GM19351 (cell line): Measurements from ENCODE around the gene MORC2.

Experiments used
- ATAC-seq: cut with Tn5 transposase; IDR thresholded peaks from one replicate; pipeline ENCODE4 v1.9.1; 2021; ENCODE audit warnings: mild to moderate bottlenecking, moderate library complexity; ENCODE audit not compliant: unreplicated experiment

MORC2 gene

DNA sequence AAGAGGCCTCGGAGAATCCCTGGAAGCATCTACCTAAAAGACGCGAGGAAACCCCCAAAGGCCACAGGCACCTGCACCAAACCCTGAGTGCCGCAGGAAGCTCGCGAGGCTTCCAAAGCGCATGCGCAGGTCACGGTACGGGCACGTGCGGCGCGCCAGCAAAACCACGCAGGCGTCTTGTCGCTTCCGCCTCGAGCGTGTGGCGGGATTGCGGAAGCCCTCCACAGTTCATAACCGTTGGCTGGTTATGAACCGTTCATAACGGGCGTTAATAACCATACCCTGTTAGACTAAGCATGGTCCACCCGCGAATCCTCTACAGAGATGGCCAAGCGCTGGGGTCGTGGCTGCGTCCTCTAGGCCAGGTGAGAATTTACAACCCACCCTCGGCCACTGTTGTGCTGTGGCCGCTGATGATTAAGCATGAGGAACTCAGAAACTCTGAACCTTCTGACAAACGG lies 46.4 kb downstream of the MORC2 start:
- ATAC-seq, result no peak

DNA sequence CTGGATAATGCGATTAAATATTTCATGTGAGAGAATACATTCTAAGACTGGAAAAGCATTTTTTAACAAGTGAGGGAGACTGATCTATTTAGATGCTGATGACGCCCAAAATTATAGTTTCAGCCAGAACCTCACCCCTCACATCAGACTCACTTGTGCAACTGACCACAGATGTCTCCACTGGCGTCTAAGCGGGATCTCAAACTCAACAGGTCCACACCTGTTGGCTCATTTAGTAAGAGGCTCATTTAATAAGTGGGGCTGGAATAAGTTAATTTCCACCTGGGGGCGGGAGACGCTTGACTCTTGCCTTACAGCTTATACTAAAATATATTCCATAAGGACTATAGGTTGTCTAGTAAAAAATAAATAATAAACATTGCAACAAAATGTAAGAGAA lies 47.5 kb downstream of the MORC2 start:
- ATAC-seq, result no peak

DNA sequence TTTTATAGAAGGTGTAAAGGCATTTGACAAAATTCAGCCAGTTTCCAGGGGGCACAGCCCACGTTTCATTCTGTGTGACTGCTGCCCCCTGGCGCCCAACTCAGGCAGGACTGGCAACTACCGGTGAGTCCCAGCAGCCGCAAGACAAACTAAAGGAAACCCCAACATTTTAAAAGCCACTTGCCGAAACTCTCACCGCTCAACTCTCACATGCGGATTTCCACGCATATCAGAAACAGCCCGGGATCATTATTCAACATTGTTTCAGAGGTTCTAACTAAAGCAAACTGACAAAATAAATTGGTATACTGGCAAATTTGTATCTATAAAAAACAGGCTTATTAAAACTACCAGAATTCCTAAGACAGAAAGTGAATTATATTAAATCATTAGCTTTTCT lies 48.2 kb downstream of the MORC2 start:
- ATAC-seq, result no peak

DNA sequence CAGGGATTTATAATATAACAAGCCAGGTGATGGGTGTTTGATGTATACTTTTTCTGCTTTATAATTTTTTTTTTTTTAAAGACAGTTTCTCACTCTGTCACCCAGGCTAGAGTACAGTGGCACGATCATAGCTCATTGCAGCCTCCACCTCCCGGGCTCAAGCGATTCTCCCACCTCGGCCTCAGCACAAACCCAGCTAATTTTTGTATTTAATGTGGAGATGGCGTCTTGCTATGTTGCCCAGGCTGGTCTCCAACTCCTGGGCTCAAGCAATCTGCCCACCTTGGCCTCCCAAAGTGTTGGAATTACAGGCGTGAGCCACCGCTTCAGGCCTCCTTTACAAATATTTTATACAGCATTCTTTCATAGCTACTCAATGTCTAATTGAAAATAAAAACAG lies 48.6 kb downstream of the MORC2 start:
- ATAC-seq, result no peak

DNA sequence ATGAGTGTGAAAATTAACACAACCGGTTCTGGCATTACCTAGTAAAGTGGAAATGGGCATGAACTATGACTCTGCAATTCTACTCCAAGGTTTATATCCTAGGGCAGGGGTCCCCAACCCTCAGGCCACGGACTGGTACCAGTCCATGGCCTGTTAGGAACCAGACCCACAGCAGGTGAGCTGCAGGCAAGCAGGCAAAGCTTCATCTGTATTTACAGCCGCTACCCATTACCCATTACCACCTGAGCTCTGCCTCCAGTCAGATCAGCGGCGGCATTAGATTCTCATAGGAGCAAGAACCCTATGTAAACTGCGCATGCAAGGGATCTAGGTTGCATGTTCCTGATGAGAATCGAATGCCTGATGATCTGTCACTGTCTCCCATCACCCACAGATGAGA lies 49.8 kb downstream of the MORC2 start:
- ATAC-seq, result no peak

DNA sequence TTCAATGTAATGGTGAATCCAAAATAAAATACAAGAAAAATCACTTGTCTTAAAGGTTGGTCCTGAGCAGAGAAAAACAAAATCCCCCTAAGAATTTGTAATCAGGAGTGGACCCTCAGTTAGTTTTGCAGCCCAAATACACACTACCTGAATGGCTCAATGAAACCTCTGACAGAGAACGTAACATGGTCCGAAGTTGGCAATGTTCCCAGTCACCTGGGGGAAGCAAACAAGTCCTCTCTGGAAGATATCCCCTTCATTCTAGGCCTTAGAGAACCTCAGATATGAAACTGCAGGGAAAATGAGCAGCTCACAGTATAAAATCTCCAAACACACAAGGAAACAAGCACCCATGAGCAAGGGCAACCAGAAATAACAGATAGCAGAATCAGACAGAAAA lies 58.2 kb downstream of the MORC2 start:
- ATAC-seq, result no peak

DNA sequence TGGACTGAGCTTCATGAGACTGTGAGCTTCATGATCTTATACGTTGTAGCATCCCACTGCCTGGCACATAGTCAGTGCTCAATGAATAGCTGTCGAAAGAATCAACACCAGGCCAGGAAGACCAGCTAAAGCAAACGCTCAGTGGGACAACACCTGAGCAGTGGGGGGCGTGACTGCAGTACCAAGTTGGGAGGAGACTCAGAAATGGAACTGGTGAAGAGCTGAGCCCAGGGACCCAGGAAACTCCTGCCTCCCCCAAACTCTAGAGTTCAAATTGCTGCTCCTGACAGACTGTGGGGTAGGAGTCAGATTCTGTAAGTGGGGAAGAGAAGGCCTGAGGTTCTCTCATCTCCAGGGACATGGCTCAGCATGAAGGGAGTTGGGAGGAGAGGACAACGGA lies 59.3 kb downstream of the MORC2 start:
- no peak for ATAC-seq

DNA sequence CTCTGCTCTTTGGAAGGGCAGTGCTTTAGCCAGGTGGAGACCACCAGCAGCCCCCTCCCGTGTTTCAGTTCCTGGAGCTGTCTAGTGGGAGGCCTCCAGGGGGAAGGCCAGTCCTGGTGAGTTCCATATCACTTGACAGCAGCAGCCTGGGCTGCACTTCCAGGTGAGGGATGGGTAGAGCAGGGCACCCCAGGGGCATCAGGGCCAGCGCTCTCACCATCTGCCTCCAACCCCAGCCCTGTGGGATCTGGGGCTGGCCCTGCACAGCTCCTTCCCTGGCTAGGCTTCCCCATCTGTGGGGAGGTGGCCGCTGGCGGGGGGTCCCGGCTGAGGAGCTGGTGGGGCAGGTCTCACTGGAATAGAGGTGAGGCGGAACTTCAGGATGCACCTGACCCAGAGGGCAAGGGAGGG lies 60.5 kb downstream of the MORC2 start:
- ATAC-seq, result no peak

DNA sequence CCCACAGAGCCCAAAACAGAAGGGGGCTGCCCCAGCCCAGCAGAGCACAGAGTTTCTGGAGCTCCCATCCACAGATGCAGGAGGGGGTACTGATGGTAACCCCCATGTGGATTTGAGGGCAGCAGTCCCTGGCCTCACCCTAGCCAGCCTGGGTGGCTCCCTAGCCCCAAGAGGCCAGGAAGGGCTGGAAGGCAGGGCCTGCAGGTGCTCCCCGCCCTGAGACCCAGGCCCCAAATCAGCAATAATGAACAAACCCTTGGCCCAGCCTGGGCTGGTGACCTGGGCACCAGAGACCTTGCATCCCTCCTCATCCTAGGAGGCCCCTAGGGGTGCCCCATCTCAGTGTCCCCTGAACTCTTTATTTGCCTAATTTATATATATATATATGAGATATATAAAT lies 61.6 kb downstream of the MORC2 start:
- ATAC-seq, result no peak

DNA sequence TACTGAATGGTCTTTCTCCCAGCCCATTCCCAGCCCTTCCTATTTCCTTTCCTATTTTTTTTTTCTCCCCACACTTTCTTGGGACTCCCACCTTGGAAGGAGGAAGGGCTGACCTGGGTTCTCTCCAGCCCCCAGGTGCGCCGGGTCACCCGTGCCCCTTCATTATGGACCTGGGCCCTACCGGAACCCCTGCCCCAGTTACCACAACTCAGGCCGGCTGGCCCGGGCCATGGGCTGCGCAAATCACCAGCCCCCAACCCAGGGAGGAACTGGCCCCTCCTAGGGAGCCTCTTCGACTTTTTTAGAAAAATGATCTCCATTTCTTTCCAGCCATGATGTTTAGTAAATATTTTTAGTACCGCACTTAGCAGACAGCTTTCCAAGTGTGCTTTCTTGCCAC lies 62.2 kb downstream of the MORC2 start:
- no peak for ATAC-seq

DNA sequence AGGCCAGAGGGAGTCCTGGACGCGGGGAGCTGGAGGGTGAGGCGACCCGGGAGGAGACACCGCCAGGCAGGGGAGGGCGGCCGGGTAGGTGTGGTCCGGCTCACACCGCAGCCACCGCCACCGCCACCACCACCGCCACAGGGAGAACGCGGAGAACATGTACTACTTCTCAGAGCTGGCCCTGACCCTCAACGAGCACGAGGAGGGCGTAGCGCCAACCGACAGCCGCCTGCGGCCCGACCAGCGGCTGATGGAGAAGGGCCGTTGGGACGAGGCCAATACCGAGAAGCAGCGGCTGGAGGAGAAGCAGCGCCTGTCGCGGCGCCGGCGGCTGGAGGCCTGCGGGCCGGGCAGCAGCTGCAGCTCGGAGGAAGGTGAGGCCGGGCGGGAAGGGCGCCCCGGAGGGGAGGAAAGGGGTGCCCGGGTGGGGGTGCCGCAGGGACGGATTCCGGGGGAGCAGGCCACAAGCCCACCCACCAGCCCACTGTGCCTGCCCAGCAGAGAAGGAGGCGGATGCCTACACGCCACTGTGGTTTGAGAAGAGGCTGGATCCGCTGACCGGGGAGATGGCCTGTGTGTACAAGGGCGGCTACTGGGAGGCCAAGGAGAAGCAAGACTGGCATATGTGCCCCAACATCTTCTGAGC lies 62.8 kb downstream of the MORC2 start:
- no peak for ATAC-seq

DNA sequence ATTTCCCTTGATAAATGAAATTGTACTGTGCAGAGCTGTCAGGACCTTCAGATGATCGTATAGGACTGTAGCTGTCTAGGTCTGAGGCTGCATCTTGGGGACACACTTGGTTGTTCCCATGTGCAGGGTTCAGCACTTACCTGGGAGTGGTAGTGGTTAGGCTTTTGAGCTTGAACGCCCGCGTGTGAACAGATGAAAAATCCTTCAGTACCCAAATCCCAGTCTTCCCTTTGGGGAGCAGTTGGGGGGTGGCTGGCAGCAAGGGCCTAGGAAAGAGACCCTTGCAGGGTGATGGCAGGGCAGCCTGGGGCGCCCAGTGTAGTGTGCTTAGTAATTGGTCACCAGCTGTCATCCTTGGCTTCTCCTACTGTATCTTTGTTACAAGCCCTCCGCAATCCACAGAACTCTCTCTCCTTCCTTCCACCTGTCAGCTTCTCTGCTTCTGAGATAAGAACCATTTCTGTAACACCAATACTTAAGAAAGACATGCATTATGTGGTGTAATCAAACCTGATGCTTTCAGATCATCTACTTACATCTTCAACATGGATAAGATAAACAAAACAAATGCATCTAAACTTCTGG lies 64.6 kb downstream of the MORC2 start:
- no peak for ATAC-seq

DNA sequence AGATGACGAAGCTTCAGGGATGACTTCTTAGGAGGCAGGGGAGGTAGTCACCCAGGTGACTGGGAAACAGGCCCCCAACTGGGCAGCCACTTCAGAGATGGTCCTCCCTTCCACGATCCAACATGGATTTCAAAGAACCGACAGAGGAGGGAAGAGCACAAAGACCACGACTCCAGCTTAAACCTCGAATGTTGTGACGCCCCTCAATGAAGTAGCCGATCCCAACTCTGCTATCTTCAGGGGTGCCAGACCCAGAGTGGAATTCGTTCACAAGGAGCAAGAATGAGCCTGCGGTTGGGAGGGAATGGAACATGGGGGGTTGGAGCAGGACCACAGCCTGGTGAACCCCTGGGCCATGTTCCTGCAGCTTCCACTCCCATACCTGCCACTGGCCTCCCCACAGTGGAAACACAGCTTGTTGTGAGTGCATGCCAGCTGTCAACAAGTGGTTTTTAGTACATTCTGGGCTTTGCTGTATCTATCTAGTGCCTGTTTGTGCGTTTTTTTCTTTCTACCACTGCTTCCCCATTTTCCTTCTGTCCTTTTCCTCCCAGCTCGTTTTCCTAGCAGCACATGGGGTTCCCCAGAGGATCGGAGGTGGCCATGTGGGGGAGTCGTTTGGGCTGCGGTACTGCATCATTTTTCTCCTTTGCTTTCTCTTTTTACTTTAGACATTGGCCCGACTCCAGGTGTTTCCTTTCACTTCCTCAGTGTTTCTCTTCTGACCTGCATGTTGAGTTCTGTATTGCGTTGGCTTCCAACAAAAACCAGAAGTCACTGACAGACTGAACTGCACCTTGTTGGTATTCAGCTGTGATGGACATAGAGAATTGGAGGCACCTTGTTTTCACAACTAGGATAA lies 65.8 kb downstream of the MORC2 start:
- ATAC-seq, result no peak

DNA sequence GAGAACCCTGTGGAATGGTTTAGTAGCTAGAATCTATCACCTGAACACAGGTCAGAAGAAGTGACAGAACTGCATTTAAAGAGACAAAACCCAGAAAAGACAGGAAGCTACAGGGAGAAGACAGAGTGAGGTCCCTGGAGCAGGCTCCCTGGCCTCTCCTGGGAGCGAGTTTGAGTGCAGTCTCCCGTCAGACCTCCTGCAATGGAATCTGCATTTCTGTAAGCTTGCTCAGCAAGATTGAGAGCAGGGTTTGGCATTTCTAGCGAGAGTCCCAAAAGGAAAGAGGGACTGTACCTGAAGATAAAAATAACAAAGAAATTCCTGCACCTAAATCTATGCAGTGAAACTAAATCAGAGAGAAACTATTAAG lies 74.2 kb downstream of the MORC2 start:
- ATAC-seq, result no peak

DNA sequence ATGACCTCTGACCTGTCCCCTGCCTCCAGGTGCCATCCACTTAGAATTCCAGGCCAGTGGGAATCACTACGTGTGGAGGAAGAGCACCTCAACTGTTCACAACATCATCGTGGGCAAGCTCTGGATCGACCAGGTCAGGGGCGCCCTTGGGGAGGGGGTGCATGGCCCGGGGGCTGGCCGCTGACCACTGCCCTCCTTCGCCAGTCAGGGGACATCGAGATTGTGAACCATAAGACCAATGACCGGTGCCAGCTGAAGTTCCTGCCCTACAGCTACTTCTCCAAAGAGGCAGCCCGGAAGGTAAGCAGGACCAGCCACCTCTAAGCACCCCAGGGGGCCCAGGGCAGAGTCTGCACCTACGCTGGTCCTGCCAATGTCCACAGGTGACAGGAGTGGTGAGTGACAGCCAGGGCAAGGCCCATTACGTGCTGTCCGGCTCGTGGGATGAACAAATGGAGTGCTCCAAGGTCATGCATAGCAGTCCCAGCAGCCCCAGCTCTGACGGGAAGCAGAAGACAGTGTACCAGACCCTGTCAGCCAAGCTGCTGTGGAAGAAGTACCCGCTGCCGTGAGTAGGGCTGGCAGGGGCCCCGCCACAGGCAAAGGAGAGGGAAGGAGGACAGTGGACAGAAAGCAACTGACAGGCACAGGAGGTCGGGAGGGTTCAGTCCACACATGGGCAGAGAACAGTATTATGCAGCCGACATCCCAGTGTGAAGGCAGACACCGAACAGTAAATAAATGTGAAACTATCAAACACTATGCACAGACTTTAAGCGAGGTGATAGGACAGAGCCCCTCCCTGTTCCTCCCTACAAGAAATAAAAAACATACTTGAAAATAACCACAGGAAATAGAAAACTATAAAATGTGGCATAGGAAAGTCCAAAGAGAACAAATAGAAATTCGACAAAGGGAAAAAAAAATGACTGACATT lies 74.9 kb downstream of the MORC2 start:
- ATAC-seq, result no peak

DNA sequence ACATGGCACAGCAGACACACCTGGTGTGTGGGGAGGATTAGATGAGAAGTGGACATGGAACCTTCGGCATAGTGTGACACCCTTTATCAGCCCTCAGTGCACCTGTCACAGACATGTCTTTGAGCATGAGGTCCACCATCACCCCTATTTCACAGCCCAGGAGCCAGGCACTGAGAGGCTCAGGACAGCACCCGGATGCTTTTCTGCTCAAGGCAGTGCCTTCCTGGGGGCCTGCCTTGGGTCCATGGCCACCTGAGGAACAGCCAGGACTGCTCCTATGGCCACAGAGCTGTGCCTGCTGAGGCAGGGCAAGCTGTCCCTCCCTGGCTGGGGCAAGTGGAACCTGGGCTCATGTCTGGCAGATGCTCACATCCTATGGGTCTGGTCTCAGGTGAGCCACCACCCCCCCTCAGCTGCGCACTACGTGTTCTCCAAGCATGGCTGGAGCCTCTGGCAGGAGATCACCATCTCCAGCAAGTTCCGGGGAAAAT lies 75.8 kb downstream of the MORC2 start:
- no peak for ATAC-seq

DNA sequence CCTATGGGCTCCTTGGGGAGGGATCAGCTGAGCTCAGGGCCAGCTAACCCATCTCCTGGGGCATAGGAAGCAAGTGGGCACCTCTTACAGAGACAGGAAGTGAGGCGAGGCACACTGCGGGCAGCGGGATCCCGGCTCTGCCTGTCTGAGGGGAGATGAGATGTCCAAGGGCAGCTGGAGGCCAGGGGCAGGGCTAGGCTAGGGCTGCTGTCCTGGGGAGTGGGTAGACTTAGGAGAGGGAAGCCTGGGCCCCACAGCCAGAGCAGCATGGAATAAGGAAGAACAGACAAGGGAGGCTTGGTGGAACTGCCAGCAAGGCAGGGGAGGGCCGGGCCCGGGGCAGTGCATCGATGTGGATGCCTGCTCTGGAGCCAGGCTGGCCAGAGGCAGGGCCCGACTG lies 76.3 kb downstream of the MORC2 start:
- ATAC-seq, result no peak

DNA sequence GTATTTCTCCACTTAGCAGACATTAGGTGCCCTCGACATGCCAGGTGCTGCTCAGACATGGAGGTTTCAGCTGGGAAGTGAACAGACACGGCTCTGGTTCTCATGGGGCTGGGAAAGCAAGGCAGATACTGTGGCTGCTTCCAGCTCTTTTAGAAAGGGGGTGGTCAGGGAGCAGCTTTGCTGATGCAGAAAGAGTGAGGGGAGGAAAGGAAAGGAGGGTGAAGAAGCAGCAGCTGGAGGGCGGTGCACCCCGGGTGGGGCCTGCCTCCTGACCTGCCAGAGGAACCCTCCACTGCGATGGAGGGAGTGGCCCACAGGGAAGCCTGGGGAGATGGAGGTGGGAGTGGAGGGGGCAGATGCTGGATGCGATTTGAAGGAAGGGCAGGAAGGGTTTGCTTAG lies 76.8 kb downstream of the MORC2 start:
- ATAC-seq, result no peak

DNA sequence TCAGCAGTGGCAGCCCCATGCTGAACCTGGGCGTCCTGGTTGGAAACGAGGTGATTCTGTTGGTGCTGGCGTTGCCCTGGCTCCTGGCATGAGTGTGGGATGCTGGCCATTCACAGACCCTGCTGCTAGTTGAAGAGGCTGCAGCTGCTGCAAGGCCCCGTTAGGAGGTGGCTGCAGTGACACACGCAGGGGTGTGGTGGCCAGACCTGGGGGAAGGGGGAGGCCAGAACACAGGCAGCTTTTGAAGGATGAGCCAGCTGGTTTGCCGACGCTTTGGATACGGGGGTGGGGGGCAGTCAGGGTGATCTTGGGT lies 77.2 kb downstream of the MORC2 start:
- no peak for ATAC-seq

DNA sequence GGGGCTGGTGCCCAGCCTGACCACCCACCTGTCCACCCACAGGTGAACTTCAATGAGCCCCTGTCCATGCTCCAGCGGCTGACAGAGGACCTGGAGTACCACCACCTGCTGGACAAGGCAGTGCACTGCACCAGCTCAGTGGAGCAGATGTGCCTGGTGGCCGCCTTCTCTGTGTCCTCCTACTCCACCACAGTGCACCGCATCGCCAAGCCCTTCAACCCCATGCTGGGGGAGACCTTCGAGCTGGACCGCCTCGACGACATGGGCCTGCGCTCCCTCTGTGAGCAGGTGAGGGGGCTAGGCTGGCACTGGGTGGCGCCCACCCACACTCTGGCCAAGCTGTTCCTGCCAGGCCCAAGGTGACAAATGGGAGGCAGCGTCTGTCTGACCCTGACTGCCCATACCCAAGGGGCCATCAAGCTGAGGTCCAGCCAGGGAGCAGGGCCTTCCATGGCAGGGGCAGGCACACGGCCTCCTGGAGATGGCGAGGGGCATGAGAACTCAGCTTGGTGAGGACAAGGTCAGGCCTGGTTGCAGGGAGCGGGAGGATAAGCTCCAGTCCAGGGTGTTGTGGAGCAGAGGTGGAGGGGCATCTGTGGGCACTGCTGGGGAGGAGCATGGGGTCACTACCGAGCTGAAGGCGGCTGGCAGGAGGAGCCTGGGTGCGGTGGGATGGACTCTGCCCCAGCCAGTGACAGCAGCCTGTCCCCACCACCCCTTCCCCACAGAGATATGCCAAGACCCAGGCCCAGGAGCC lies 77.7 kb downstream of the MORC2 start:
- no peak for ATAC-seq
